Measurements from ENCODE around the gene GADD45A. TPM values are rescaled to one million over a fixed set of nuclear protein-coding genes. Genes with fewer than 3 reads are reported as not detected.

The GADD45A gene
- total and polyA plus RNA-seq, 9 of the 15 experiments (the other 6 are each of a cell fraction or from before 2014, with no cell fraction given), result 21.3 to 156 (median 62.1) TPM

- TF ChIP-seq, protein P1, sequence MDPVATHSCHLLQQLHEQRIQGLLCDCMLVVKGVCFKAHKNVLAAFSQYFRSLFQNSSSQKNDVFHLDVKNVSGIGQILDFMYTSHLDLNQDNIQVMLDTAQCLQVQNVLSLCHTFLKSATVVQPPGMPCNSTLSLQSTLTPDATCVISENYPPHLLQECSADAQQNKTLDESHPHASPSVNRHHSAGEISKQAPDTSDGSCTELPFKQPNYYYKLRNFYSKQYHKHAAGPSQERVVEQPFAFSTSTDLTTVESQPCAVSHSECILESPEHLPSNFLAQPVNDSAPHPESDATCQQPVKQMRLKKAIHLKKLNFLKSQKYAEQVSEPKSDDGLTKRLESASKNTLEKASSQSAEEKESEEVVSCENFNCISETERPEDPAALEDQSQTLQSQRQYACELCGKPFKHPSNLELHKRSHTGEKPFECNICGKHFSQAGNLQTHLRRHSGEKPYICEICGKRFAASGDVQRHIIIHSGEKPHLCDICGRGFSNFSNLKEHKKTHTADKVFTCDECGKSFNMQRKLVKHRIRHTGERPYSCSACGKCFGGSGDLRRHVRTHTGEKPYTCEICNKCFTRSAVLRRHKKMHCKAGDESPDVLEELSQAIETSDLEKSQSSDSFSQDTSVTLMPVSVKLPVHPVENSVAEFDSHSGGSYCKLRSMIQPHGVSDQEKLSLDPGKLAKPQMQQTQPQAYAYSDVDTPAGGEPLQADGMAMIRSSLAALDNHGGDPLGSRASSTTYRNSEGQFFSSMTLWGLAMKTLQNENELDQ (CRISPR knock-in tag; IDR thresholded peaks at IDR 0.05; ENCODE audit: borderline replicate concordance), result no peak
- TF ChIP-seq, protein P2, sequence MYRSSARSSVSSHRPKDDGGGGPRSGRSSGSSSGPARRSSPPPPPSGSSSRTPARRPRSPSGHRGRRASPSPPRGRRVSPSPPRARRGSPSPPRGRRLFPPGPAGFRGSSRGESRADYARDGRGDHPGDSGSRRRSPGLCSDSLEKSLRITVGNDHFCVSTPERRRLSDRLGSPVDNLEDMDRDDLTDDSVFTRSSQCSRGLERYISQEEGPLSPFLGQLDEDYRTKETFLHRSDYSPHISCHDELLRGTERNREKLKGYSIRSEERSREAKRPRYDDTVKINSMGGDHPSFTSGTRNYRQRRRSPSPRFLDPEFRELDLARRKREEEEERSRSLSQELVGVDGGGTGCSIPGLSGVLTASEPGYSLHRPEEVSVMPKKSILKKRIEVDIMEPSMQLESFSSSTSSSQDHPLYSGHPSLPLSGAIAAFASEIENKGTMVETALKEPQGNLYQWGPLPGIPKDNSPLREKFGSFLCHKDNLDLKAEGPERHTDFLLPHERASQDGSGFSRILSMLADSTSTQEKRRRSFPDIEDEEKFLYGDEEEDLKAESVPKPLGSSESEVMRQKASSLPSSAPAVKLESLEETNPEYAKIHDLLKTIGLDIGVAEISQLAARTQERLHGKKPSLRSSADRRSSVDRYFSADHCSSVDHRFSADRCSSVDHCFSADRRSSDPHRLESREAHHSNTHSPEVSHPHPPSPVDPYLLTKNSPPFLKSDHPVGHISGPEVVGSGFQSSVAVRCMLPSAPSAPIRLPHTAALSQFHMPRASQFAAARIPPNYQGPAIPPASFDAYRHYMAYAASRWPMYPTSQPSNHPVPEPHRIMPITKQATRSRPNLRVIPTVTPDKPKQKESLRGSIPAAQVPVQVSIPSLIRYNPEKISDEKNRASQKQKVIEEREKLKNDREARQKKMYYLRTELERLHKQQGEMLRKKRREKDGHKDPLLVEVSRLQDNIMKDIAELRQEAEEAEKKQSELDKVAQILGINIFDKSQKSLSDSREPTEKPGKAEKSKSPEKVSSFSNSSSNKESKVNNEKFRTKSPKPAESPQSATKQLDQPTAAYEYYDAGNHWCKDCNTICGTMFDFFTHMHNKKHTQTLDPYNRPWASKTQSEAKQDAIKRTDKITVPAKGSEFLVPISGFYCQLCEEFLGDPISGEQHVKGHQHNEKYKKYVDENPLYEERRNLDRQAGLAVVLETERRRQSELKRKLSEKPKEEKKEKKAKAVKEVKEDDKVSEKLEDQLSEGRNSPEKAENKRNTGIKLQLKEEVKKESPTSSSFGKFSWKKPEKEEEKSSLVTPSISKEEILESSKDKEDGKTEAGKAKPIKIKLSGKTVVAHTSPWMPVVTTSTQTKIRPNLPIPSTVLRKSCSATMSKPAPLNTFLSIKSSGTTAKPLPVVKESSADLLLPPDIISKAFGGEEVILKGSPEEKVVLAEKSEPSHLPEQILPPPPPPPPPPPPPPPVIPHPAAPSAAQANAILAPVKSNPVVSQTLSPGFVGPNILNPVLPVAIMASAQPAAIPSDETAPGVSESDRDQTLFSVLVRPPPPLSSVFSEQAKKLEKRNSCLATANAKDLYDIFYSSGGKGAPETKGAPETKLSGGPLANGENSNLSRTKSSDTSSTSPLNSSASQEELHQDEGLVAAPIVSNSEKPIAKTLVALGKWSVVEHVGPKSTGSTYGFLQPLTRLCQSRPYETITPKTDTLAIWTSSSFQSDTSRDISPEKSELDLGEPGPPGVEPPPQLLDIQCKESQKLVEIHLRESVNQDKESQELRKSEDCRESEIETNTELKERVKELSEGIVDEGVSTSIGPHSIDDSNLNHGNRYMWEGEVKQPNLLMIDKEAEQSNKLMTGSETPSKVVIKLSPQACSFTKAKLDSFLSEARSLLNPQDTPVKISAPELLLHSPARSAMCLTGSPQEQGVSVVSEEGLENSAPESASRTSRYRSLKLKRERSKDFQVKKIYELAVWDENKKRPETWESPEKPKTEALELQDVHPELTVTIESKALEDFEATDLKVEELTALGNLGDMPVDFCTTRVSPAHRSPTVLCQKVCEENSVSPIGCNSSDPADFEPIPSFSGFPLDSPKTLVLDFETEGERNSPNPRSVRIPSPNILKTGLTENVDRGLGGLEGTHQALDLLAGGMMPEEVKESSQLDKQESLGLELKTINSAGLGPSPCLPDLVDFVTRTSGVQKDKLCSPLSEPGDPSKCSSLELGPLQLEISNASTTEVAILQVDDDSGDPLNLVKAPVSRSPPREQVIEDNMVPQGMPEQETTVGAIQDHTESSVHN (IDR thresholded peaks at IDR 0.05; ENCODE audit: borderline replicate concordance in 1 of 2, low read depth in 1 of 2), result peak in 1 of 2 experiments; percentile 89; a peak in 2 of 4 replicates
- TF ChIP-seq HBP1 (CRISPR knock-in tag; IDR thresholded peaks at IDR 0.05), result no peak
- TF ChIP-seq JUND (IDR thresholded peaks at IDR 0.05; ENCODE audit: borderline replicate concordance, low read depth, low read length), result peak; percentile 89
- TF ChIP-seq JUND (tag; IDR thresholded peaks at IDR 0.05; ENCODE audit: borderline replicate concordance, low read depth, low read length), result peak; percentile 88; the same call in 2 of the 3 replicates
- no peak for TF ChIP-seq THAP12 (CRISPR knock-in tag; IDR thresholded peaks at IDR 0.05)
- peak; percentile 65 for TF ChIP-seq SMARCC2 (IDR thresholded peaks at IDR 0.05; ENCODE audit: low read depth)
- TF ChIP-seq SAFB (IDR thresholded peaks at IDR 0.05; ENCODE audit: borderline replicate concordance, low read depth, low read length), result no peak
- TF ChIP-seq, protein P3, sequence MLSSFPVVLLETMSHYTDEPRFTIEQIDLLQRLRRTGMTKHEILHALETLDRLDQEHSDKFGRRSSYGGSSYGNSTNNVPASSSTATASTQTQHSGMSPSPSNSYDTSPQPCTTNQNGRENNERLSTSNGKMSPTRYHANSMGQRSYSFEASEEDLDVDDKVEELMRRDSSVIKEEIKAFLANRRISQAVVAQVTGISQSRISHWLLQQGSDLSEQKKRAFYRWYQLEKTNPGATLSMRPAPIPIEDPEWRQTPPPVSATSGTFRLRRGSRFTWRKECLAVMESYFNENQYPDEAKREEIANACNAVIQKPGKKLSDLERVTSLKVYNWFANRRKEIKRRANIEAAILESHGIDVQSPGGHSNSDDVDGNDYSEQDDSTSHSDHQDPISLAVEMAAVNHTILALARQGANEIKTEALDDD (IDR thresholded peaks at IDR 0.05), result 0 out of 2 replicates have a peak, but pooled peaks have one; percentile 29
Measured at GRCh38 chr1:67646145-67647035, 38.6 kb upstream of the GADD45A start (continued).
